Left colon (tissue), 2 donors: ENCODE measurements around the gene DDI2. TPM values are rescaled to one million over a fixed set of nuclear protein-coding genes. Genes with fewer than 3 reads are reported as not detected.

Source experiments
- ATAC-seq: fragments of 200-7000 bp; cut with Tn5 transposase; one replicate; pipeline ENCODE4 v1.9.1; 2020; ENCODE audit warnings: mild to moderate bottlenecking, moderate library complexity
- DNase-seq, 2 donors: peaks; one replicate each; pipeline ENCODE4 v3.0.0-alpha.2; 2020
- intact Hi-C, 2 donors: fragments of 100-400 bp; cut with DNase I in 1 of 2; cut with micrococcal nuclease in 1 of 2; formaldehyde crosslinking; loops; one replicate each; pipeline versions ENCODE4 v1.11.2 to v1.14.0; 2022; cut with DNase I, micrococcal nuclease
- long read RNA-seq: library from polyadenylated mRNA; unstranded; transcript quantifications from one replicate; pipeline ENCODE4 v2.0.0, GENCODE V29; 2021
- total RNA-seq, 2 donors: library from RNA; stranded (reverse); fragmentation: NEBNext Ultra II Directional; extraction: Animal tissue kit (Norgen Biotek cat#: 25700); gene quantifications; one replicate each; pipeline ENCODE4 v1.2.1, GENCODE V29; 2021
- donor health status: DM: no; HTN: no; CAD: no.
- donor health status: DM: yes; HTN: yes; CAD: no.

DDI2 gene
- total RNA-seq: 10 to 100 TPM; 27.4 to 37.6 TPM
- long read RNA-seq, partial matches to known transcripts: 0 of 10 reads
- long read RNA-seq, other reads (novel, unspliced or antisense): 10 of 10 reads

GRCh38 chr1:15617173-15618076, at the start of gene DDI2:
Gene DDI2, plus strand, starts transcription at chr1:15617458. Its CDS starts 213 bp downstream, at chr1:15617671.
- ATAC-seq (peak; percentile 86), DNase-seq (peak; percentile 95 to 98)
- intact Hi-C loops: no loop called here

GRCh38 chr1:15568387-15569073, 48.7 kb upstream of the DDI2 start:
- DNase-seq (no peak), ATAC-seq (peak; percentile 58)
- intact Hi-C loops: no loop called here

GRCh38 chr1:15570861-15571260, 46.4 kb upstream of the DDI2 start:
- intact Hi-C loops: no loop called here

GRCh38 chr1:15571266-15571665, 46.0 kb upstream of the DDI2 start:
- intact Hi-C loops: no loop called here
- DNase-seq: no peak
- no peak for ATAC-seq

More at GRCh38 chr1:15570861-15571260, 46.4 kb upstream of the DDI2 start:
- no peak for ATAC-seq
- DNase-seq: no peak

- ATAC-seq (no peak), DNase-seq (peak in 1 of 2 donors; percentile 13)
- intact Hi-C loops: no loop called here
Observed at GRCh38 chr1:15573477-15573876, 43.8 kb upstream of the DDI2 start.

- ATAC-seq: peak; percentile 62
- intact Hi-C loops: no loop called here
- DNase-seq: peak in 1 of 2 donors; percentile 6
Observed at GRCh38 chr1:15574741-15575140, 42.5 kb upstream of the DDI2 start.

GRCh38 chr1:15575549-15576150, 41.6 kb upstream of the DDI2 start:
- DNase-seq (no peak), ATAC-seq (no peak)
- intact Hi-C loops: no loop called here

- ATAC-seq (no peak), DNase-seq (no peak)
- intact Hi-C loops: no loop called here
Observed at GRCh38 chr1:15577691-15578090, 39.6 kb upstream of the DDI2 start.

GRCh38 chr1:15578921-15579682, 38.2 kb upstream of the DDI2 start:
- peak in 1 of 2 donors; percentile 12 for DNase-seq
- peak; percentile 60 for ATAC-seq
- intact Hi-C loops: no loop called here

- intact Hi-C loops: no loop called here
- DNase-seq: no peak
- ATAC-seq: no peak
Observed at GRCh38 chr1:15579683-15580047, 37.6 kb upstream of the DDI2 start.

- intact Hi-C loops: no loop called here
- no peak for ATAC-seq
- no peak for DNase-seq
Observed at GRCh38 chr1:15583016-15583706, 34.1 kb upstream of the DDI2 start.

GRCh38 chr1:15584489-15585363, 32.5 kb upstream of the DDI2 start, which contains the start of gene AGMAT:
Gene AGMAT, minus strand, starts transcription at chr1:15585051. Its CDS starts 84 bp downstream, at chr1:15584967.
- intact Hi-C loops: no loop called here
- peak; percentile 93 for ATAC-seq
- DNase-seq: peak; percentile 52 to 72

GRCh38 chr1:15592285-15592684, 25.0 kb upstream of the DDI2 start:
- DNase-seq: no peak
- intact Hi-C loops: no loop called here
- no peak for ATAC-seq

GRCh38 chr1:15595809-15596617, 21.2 kb upstream of the DDI2 start:
- intact Hi-C loops: loop anchor here in 1 of 2 donors (5.0 kb wide), 1 partner anchor 146 kb away; the partner anchor contains the start of gene TMEM82
- DNase-seq: no peak
- ATAC-seq: no peak

- ATAC-seq: no peak
- intact Hi-C loops: loop anchor here in 1 of 2 donors (5.0 kb wide), 1 partner anchor 144 kb away; the partner anchor contains the start of gene TMEM82
Observed at GRCh38 chr1:15598436-15598835, 18.8 kb upstream of the DDI2 start.

More at GRCh38 chr1:15598436-15598835, 18.8 kb upstream of the DDI2 start:
- DNase-seq: no peak
